ES-I3 (cell line): ENCODE data around the gene TMEM154.

Experiments
- H3K36me3 ChIP-seq: 2 replicates; pipeline ENCODE4 v1.6.1; 2013; ENCODE audit warnings: mild to moderate bottlenecking, low read length, control low read depth, moderate library complexity; ENCODE audit not compliant: insufficient read depth
- H3K4me1 ChIP-seq: 2 replicates; pipeline ENCODE4 v1.6.1; 2013; ENCODE audit warnings: mild to moderate bottlenecking, control low read depth, low read length; ENCODE audit not compliant: insufficient read depth
- H3K9ac ChIP-seq: 2 replicates; pipeline ENCODE4 v1.6.1; 2013; ENCODE audit warnings: low read depth, mild to moderate bottlenecking, low read length, moderate library complexity
- H3K9me3 ChIP-seq: 2 replicates; pipeline ENCODE4 v1.6.1; 2013; ENCODE audit warnings: mild to moderate bottlenecking, low read length, moderate library complexity; ENCODE audit not compliant: control insufficient read depth, insufficient read depth

Gene TMEM154

GRCh38 chr4:152686452-152687013 is 6.7 kb upstream of the TMEM154 start:
- no peaks in the 10 kb centered on the region for H3K9me3 ChIP-seq
- H3K4me1 ChIP-seq = peaks cover 10% of the 10 kb centered on the region; the same call in 1 of the 2 replicates
- no peaks in the 10 kb centered on the region for H3K36me3 ChIP-seq
- no peak overlapping the region for H3K9ac ChIP-seq

- H3K36me3 ChIP-seq = no peaks in the 10 kb centered on the region
- H3K9me3 ChIP-seq = no peaks in the 10 kb centered on the region
- peaks cover 21% of the 10 kb centered on the region for H3K4me1 ChIP-seq
- H3K9ac ChIP-seq = no peak overlapping the region
Measured at GRCh38 chr4:152684587-152684986, 4.8 kb upstream of the TMEM154 start.

GRCh38 chr4:152684007-152684406 is 4.2 kb upstream of the TMEM154 start:
- Histone ChIP-seq H3K36me3 (no peaks in the 10 kb centered on the region), H3K9me3 (no peaks in the 10 kb centered on the region), H3K4me1 (peaks cover 22% of the 10 kb centered on the region), H3K9ac (no peak overlapping the region)

GRCh38 chr4:152682143-152682941 is 2.5 kb upstream of the TMEM154 start:
- H3K9ac ChIP-seq = no peak overlapping the region
- H3K9me3 ChIP-seq = no peaks in the 10 kb centered on the region
- H3K4me1 ChIP-seq = peaks cover 32% of the 10 kb centered on the region
- no peaks in the 10 kb centered on the region for H3K36me3 ChIP-seq

- Histone ChIP-seq H3K9me3 (no peaks in the 10 kb centered on the region), H3K36me3 (no peaks in the 10 kb centered on the region), H3K4me1 (peaks cover 39% of the 10 kb centered on the region), H3K9ac (no peak overlapping the region)
Measured at GRCh38 chr4:152680988-152681603, 1.3 kb upstream of the TMEM154 start.

GRCh38 chr4:152678841-152679240 is 956 bp downstream of the TMEM154 start:
- peaks cover 45% of the 10 kb centered on the region for H3K4me1 ChIP-seq
- H3K9ac ChIP-seq = peak overlapping the region; percentile 63; the same call in 1 of the 2 replicates
- H3K9me3 ChIP-seq = no peaks in the 10 kb centered on the region
- no peaks in the 10 kb centered on the region for H3K36me3 ChIP-seq

GRCh38 chr4:152677117-152677516 is 2.7 kb downstream of the TMEM154 start:
- no peaks in the 10 kb centered on the region for H3K36me3 ChIP-seq
- H3K9ac ChIP-seq = no peak overlapping the region
- H3K9me3 ChIP-seq = no peaks in the 10 kb centered on the region
- peaks cover 44% of the 10 kb centered on the region for H3K4me1 ChIP-seq

- Histone ChIP-seq H3K9me3 (no peaks in the 10 kb centered on the region), H3K9ac (no peak overlapping the region), H3K36me3 (no peaks in the 10 kb centered on the region), H3K4me1 (peaks cover 36% of the 10 kb centered on the region)
Measured at GRCh38 chr4:152676052-152676854, 3.5 kb downstream of the TMEM154 start.

GRCh38 chr4:152674359-152674758 is 5.4 kb downstream of the TMEM154 start:
- Histone ChIP-seq H3K4me1 (peaks cover 24% of the 10 kb centered on the region), H3K9me3 (no peaks in the 10 kb centered on the region), H3K9ac (no peak overlapping the region), H3K36me3 (no peaks in the 10 kb centered on the region)

- Histone ChIP-seq H3K4me1 (peaks cover 22% of the 10 kb centered on the region), H3K36me3 (no peaks in the 10 kb centered on the region), H3K9me3 (no peaks in the 10 kb centered on the region), H3K9ac (no peak overlapping the region)
Measured at GRCh38 chr4:152673489-152673888, 6.3 kb downstream of the TMEM154 start.

GRCh38 chr4:152672206-152673092 is 7.3 kb downstream of the TMEM154 start:
- H3K9me3 ChIP-seq = no peaks in the 10 kb centered on the region
- H3K4me1 ChIP-seq = peaks cover 20% of the 10 kb centered on the region
- no peaks in the 10 kb centered on the region for H3K36me3 ChIP-seq
- no peak overlapping the region for H3K9ac ChIP-seq

GRCh38 chr4:152668338-152668964 is 11.3 kb downstream of the TMEM154 start:
- H3K9me3 ChIP-seq = no peaks in the 10 kb centered on the region
- H3K36me3 ChIP-seq = no peaks in the 10 kb centered on the region
- H3K4me1 ChIP-seq = peaks cover 11% of the 10 kb centered on the region
- H3K9ac ChIP-seq = no peak overlapping the region

GRCh38 chr4:152667781-152668180 is 12.0 kb downstream of the TMEM154 start:
- H3K9ac ChIP-seq = no peak overlapping the region
- H3K4me1 ChIP-seq = peaks cover 11% of the 10 kb centered on the region

More at GRCh38 chr4:152667781-152668180, 12.0 kb downstream of the TMEM154 start:
- H3K9me3 ChIP-seq = no peaks in the 10 kb centered on the region
- no peaks in the 10 kb centered on the region for H3K36me3 ChIP-seq
